ENCODE data around the gene EGLN2.
"Not testable (repeated sequence)": the region's sequence is repeated elsewhere in the genome, so short reads cannot be mapped to it uniquely, and the experiment has no call there.

EGLN2 gene

DNA sequence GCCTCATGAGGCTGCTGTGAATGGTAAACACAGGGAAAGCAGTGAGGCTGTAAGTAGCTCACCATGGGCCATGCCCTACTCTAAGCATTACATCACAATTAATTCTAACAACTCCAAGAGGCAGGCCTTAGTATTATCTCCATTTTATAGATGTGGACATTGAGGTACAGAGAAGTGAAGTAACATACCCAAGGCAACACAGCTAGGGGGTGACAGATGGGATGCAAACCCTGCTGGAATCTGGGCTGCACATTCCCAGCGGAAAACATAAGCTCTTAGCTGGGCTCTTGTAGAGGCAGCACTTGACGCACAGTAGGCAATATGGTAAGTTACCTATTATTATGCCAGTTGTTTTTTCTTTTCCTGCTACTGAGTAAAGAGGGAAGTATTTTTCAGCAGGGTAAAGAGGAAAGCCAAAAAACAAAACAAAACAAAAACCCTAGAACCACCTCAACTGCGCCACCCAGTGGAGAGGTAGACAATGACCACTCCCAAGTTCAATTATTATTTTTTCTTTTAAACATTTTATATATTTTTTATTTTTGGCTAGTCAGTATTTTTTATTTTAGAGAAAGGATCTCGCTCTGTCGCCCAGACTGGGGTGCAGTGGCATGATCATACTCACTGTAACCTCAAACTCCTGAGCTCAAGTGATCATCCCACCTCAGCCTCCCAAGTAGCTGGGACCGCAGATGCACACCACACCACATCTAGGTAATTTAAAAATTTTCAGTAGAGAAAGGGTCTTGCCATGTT is 20.7 kb downstream of the EGLN2 start:
- peak; percentile 82 for DNase-seq

GRCh38 chr19:40822161-40822560 is 23.2 kb downstream of the EGLN2 start:
- peak; percentile 19 for DNase-seq

DNA sequence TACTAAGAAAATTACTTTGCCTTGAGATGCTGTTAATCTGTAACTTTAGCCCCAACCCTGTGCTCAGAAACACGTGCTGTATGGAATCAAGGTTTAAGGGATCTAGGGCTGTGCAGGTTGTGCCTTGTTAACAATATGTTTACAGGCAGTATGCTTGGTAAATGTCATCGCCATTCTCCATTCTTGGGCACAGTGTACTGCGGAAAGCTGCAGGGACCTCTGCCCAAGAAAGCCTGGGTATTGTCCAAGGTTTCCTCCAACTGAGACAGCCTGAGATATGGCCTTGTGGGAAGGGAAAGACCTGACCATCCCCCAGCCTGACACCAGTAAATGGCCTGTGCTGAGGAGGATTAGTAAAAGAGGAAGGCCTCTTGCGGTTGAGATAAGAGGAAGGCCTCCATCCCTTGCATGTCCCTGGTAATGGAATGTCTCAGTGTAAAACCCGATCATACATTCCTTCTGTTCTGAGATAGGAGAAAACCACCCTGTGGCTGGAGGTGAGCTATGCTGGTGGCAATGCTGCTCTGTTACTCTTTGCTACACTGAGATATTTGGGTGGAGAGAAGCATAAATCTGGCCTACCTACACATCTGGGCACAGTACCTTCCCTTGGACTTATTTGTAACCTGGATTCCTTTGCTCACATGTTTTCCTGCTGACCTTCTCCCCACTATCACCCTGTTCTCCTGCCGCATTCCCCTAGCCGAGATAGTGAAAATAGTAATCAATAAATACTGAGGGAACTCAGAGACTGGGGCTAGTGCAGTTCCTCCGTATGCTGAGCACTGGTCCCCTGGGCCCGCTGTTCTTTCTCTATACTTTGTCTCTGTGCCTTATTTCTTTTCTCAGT is 23.9 kb downstream of the EGLN2 start:
- peak; percentile 14 for DNase-seq

DNA sequence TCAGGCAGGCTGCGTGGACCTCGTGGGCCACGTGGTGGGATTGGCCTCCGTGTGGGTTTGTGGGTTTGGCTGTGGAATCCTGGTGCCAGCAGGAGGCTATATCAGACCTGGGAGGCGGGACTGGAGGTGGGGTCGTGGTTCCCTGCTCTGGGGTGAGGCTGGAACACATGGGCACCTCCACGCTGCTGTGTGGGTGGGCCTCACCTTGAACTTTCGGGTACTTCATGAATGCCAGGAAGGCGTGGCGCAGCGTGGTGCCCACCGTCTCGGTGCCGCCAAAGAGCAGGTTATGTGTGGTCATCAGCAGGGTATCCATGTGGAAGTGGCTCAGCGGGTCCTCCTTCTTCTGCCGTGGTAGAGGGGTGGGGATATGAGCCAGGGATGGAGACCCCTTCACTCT is 25.9 kb downstream of the EGLN2 start:
- peak; percentile 21 for DNase-seq

DNA sequence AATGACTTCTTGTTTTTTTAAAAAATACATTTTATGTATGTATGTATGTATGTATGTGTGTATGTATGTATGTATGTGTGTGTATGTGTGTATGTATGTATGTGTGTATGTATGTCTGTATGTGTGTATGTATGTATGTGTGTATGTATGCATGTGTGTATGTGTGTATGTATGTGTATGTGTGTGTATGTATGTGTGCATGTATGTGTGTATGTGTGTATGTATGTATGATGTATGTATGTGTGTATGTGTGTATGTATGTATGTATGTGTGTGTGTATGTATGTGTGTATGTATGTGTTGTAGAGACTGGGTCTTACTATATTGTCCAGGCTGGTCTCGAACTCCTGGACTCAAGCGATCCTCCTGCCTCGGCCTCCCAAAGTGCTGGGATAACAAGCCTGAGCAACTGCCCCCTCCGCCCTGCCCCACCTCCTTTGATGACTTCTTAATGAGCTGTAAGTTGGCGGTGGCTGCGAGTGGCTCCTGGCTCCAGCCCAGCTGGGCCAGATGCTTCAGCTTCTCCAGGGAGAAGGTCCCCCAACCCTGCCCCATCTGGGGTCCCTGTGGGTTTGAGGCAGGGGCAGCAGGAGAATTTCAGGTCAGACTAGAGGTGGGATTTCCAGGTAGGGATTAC is 26.6 kb downstream of the EGLN2 start:
- not testable (repeated sequence) for DNase-seq

DNA sequence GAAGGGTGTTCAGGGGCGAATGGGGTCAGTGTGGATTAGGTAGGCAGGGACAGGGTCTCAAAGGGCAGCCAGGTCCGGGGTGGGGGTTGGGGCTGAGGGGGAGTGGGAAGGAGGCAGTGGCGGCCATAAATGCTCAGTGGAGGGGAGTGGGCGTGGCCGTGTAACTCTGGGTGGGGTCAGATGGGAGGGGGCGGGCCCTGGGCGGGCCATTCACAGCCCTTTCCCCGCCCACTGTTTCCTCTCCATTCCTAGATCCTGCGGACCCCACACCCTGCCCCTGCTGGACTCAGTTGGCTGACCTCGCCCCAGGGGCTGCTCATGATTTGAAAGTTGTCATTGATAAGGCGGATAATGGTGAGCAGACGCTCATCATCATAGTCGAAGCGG is 27.3 kb downstream of the EGLN2 start:
- DNase-seq = not testable (repeated sequence)

GRCh38 chr19:40826699-40827385 is 27.9 kb downstream of the EGLN2 start:
- DNase-seq = peak; percentile 39

DNA sequence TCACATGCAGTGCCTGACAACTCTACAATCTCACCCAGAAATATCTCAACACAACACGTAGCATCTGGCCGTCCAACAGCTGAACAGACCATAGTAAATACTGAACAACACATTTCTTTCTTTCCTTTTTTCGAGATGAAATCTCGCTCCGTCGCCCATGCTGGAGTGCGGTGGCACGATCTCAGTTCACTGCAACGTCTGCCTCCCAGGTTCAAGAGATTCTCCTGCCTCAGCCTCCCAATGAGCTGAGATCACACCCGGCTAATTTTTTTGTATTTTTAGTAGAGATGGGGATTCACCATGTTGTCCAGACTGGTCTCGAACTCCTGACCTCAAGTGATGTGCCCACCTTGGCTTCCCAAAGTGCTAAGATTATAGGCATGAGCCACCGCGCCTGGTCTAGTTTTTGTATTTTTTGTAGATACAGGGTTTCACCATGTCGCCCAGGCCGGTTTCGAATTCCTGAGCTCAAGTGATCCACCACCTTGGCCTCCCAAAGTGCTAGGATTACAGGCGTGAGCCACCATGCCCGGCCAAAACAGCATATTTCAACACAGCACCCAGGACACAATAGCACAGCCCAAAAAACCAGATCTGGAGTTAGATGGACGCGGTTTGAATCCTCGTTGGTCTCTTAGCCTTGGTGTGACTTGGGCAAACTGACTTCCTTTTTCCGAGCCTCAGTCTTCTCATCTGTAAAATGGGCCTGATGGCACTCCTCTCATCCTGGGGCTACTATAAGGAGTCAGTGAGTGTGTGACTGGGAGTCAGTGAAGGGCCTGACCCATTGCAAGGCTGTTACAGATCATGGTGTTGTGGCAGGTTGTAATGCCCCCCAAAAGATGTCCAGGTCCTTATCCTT is 28.6 kb downstream of the EGLN2 start:
- peak; percentile 16 for DNase-seq

- DNase-seq = no peak
Observed at GRCh38 chr19:40829205-40829604, 30.2 kb downstream of the EGLN2 start.

GRCh38 chr19:40830741-40831140 is 31.8 kb downstream of the EGLN2 start:
- not testable (repeated sequence) for DNase-seq

- no peak for DNase-seq
Observed at GRCh38 chr19:40831502-40832430, 32.8 kb downstream of the EGLN2 start.

DNA sequence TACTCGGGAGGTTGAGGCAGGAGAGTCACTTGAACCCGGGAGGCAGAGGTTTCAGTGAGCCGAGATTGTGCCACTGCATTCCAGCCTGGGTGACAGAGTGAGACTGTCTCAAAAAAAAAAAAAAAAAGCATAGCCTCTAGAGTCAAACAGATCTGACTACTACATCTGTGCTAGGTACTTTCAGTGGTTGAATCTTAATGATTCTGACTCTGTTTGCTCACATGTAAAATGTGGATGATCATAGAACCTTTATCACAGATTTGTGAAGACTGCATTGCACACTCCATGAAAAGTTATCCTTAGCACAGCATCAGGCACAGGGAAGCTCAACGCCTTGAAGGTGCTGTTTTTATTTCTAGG is 33.4 kb downstream of the EGLN2 start:
- DNase-seq = not testable (repeated sequence)

DNA sequence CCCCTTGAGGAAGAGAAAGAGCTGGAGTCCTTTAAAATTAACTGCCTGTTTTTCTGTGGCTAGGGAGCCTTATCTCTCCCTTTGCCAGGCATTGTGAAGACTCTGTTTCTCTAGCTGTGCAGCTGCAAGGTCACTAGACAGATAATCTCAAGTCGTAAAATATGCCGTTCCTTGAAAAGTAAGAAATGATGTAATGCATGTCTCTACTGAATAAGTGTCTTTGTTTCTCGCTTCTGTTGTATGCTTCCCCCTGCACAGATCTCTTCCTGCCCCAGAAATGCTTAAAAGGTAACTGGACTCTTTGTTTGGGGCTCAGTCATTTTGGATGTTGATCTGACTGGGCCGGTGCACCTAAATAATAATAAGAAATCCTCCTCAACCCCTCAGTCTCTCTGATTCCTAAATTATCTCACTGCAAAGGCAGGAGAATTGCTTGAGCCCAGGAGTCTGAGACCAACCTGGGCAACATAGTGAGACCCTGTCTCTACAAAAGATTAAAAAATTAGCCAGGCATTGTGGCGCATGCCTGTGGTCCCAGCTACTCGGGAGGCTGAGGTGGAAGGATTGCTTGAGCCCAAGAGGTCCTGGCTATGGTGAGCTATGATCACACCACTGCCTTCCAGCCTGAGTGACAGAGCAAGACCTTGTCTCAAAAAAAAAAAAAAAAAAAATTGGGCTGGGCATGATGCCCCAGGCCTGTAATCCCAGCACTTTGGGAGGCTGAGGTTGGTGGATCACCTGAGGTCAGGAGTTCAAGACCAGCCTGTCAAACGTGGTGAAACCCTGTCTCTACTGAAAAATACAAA is 34.9 kb downstream of the EGLN2 start:
- not testable (repeated sequence) for DNase-seq

- no peak for DNase-seq
Observed at GRCh38 chr19:40836754-40837429, 37.9 kb downstream of the EGLN2 start.

GRCh38 chr19:40838477-40838876 is 39.5 kb downstream of the EGLN2 start:
- not testable (repeated sequence) for DNase-seq

DNA sequence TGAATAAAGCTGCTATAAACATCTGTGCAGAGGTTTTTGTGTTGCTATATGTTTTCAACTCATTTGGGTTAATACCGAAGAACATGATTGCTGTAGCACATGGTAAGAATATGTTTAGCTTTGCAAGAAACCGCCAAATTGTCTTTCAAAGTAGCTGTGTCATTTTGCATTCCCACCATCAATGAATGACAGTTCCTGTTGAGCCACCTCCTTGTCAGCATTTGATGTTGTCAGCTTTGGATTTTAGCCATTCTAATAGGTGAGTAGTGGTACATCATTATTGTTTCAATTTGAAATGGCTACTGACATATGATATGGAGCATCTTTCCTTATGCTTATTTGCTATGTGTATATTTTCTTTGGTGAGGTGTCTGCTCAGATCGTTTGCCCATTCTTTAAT is 43.0 kb downstream of the EGLN2 start:
- not testable (repeated sequence) for DNase-seq

- not testable (repeated sequence) for DNase-seq
Observed at GRCh38 chr19:40842997-40843652, 44.1 kb downstream of the EGLN2 start.

DNA sequence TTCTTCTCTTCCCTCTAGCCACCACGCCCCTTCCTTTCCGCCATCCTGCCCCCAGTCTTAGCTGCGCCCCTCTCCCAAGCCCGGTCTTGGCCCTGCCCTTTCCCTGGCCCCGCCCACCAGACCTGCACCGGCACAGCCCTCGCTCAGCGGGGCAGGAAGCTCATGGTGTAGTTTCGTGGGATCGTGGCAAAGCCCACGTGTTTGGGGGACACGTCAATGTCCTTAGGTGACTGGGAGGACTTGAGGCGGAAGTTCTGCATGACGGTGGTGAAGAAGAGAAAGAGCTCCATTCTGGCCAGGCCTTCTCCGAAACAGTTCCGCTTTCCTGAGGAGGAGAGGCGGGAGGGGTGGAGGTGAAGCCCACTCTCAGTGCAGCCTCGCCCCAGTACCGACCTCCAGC is 44.7 kb downstream of the EGLN2 start:
- peak; percentile 81 for DNase-seq

DNA sequence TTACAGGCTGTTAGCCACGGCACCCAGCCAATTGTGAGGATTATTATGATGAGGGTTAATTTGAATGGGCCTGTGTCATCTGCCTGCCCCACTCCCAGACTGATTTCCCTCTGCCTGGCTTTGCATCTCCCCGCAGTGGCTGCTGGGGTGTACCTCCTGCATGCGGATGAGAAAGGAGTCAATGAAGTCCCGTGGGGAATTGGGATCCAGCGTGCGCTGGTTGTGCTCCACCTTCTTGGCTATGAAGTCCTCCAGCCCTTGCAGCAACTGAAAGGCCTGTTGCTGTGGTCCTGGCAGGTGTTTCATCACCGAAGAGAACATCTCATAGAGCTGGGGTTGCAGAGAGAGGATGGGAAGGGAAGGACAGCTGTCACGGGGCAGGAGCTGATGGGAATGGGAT is 47.7 kb downstream of the EGLN2 start:
- DNase-seq = not testable (repeated sequence)
